HTR-8/SVneo (cell line): Measurements from ENCODE around the gene ETNK2.

Source experiments
- DNase-seq: peaks from one replicate; pipeline ENCODE4 v3.0.0; 2011; ENCODE audit warnings: low spot score, mixed read lengths; ENCODE audit not compliant: insufficient read length
- FAIRE-seq: peaks from 2 replicates; lab custom pipeline; 2011; peaks lifted over from hg19 to GRCh38; lab: Jason Lieb, UNC

ETNK2 gene

DNA sequence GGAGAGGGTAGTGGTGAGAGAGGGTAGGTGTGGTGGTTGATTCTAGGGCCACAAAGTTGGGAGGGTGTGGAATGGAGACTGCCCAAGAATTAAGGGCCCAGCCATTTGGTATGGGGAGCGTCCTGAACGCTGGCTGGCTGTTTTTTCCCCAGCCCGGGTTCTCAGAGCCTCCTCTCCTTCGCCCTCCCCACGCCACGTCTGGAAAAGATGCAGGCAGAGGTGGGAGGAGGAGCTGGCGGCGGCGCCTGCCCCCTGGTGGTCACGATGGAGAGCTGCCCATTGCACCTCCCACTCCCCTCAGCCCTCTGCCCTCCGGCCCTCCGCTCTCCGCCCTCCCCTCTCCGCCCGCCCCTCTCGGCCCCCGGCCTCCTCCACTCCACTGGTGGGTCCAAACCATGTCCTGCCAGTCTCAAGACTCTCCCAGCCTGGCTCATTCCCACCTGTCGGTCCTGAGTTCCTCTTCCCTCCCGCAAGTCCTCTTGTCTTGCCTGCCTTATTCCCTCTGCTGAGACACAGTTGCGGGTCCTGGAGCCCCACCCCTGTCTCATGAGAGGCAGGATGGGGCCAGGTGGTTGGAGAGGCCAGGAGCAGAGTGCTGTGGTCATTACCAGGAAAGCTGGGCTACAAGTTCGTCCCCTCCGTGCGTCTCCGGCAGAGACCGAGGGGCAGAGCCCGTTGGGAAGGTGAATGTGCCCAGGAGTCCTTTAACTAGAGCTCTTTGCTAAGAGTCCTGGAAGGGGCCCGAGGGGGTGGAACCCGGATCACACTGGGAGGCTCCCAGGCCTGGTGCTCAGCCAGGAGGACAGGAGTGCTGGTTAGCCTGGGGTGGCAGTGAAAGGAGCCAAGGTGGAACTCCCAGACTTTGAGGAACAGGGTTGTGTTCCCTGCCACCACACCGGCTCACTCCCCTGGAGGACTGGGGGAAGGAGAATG is 22.6 kb downstream of the ETNK2 start:
- FAIRE-seq: peak; percentile 4

DNA sequence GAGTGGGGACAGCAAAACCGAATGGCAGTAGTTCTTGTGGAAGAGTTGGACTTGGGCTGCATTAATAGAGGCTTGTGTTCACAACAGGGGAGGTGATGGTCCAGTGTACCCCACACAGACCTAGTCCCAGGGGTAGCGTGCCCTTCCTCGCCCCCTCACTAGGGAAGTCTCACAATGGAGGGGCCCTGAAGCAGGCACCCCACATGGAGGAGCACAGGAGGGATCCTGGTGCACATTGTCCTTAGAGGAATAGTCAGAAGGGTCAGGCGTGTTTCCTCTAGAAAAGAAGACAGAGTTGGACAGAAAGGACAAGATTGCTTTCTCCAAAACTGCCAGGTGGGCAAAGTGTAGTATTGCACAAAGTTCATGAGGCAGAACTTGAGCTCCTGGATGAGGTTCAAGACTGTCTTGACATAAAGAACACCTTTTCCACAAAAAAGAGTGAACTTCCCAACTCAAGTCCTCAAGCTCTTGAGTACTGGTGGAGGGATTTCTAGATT is 23.3 kb downstream of the ETNK2 start:
- no peak for DNase-seq
- no peak for FAIRE-seq

More for the DNA sequence above, 22.6 kb downstream of the ETNK2 start:
- DNase-seq: peak; percentile 79

DNA sequence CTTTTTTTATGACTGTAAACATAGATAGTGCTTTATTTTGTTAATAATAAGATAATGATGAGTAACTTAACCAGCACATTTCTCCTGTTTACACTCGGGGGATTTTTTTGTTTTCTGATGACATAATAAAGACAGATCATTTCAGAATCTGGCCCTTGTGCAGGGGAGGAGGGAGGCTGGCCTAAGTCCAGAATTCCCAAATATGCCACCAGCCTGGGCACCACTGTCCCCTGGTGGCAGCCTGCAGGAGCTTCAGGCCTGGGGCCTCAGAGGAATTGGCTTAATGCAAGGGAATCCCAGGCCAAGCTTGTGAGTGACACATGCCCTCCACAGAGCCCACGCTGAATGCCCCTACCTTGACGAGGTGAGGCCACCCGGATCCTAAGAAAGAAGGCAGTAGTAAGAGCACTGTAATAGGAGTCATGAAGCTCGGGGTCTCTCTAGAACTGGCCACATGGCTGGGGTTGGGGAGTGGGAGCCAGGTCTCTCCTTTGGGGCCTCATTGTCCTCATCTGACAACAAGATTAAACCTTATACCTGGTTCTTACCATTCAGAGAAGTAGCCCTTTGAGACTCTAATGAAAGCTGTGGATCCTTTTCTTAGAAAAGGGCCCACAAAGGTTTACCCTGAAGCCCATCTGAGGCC is 24.1 kb downstream of the ETNK2 start:
- DNase-seq (peak; percentile 84), FAIRE-seq (no peak)

DNA sequence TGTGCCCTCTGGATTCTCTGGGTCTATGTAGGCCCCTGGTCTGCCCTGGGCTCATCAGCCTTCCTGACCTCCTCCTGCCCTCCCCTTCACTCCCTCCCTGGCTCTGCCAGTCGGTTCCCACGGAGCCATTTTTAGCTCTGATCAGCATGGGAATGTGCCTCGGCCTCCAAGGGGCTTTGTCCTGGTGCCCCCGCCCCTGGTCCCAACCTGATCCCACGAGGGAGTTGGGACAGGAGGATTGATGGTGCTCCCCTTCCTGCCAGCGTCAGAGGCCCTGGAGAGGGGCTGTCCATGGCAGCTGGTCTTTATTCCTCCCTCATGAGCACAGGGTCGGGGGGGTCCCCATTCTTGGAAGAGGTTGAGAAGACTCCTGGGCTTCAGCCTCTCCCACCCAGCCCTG is 24.9 kb downstream of the ETNK2 start:
- FAIRE-seq (no peak), DNase-seq (no peak)

DNA sequence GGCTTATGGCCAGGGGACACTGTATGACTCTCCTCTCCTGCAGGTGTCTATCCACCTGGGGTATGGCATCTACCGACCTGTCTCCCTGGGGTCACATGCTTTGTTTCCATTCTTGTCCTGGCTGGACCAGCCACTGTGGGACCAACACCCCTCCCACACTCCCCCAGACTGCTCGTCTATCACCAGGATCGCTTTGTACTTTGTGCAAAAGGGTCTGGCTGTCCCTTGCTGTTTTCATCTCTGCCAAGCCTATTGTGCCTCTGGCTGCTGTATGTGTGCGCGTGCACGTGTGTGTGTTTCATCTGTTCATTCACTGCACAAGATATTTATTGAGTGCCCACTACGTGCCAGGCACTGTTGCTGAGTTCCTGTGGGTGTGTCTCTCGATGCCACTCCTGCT is 25.5 kb downstream of the ETNK2 start:
- FAIRE-seq (peak; percentile 36), DNase-seq (no peak)

DNA sequence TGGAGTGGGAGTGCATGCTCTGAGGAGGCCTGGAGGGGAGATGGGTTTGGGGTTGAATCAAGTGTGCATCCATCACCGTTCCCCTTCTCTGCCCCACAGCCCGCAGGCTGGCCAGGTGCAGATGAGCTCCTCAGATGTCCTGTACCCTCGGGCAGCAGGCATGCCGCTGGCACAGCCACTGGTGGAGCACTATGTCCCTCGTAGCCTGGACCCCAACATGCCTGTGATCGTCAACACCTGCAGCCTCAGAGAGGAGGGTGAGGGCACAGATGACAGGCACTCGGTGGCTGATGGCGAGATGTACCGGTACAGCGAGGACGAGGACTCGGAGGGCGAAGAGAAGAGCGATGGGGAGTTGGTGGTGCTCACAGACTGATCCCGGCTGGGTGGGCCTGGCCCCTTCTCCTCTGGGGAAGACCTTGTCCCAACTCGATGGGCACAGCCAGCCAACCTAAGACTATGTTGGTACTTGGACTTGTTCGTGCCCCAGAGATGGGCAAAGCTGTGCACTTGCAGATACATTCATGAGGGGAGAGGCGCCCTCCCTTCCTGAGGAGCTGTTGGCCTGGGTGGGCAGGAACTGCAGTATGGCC is 26.0 kb downstream of the ETNK2 start:
- FAIRE-seq: no peak
- no peak for DNase-seq

DNA sequence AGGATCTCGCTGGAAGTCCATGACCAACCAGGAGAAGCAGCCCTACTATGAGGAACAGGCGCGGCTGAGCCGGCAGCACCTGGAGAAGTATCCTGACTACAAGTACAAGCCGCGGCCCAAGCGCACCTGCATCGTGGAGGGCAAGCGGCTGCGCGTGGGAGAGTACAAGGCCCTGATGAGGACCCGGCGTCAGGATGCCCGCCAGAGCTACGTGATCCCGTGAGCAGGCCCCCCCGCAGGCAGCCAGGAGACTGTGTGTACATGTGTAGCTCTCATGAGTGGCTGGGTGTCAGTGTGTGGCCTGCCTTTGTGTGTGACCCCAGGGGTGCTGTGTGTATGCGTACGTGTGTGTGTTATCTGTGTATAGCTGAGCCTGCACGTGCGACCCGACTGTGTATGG is 27.2 kb downstream of the ETNK2 start:
- FAIRE-seq (no peak), DNase-seq (no peak)

DNA sequence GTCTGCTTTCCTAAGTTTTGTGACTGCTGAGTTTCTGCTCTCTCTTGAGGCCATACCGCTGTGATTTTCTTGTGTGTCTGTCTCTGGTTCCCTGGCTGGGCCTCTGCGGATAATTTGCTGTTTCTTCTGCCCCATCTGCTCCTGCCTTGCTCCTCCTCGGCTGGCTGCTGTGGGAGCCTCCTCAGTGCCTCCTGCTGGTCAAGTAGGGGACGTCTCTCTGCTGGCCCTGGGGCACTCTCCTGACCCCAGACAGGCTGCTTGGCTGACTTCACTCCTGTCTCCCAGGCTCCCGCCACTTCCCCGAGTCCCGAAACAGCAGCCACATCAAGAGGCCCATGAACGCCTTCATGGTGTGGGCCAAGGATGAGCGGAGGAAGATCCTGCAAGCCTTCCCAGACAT is 28.5 kb downstream of the ETNK2 start:
- DNase-seq (no peak), FAIRE-seq (no peak)

DNA sequence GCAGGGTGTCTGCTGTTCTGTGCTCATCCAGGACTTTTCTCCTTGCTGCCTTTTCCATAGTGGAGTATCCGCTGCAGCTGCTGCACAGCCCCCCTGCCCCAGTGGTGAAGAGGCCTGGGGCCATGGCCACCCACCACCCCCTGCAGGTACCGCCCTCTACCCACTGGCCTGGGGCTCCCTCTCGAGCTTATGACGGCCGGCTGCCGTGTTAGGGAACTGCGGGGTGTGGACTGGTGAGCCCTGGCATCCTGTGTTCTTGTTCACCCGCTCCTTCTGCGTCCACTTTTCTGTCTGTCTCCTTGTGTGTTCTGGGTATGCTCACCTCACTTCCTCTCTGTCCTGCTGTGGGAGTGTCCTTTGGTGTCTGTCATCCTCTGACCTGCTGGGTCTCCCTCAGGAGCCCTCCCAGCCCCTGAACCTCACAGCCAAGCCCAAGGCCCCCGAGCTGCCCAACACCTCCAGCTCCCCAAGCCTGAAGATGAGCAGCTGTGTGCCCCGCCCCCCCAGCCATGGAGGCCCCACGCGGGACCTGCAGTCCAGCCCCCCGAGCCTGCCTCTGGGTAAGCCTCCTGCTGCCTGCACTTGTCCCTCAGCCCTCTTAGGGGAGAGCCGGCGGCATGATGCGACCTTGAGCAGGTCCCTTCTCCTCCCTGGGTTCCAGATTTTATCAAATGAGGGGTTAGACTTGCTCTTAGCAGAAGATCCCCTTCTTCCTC is 29.8 kb downstream of the ETNK2 start:
- no peak for FAIRE-seq

DNA sequence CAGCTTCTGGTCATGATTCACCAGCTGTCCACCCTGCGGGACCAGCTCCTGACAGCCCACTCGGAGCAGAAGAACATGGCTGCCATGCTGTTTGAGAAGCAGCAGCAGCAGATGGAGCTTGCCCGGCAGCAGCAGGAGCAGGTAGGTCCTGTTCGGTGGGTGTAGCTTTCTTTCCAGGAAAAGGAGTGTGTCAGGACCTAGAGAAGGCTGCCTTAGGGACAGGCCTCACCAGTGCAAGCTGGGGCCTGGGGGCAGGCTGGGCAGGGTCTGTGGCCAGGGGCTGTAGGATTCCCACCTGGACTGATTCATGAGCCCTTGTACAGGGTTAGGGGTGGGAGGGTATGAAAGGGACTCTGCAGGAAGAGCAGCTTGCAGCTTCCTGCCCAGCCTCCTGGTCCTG is 35.3 kb downstream of the ETNK2 start:
- FAIRE-seq: no peak
- no peak for DNase-seq

More for the DNA sequence above, 29.8 kb downstream of the ETNK2 start:
- DNase-seq: no peak

DNA sequence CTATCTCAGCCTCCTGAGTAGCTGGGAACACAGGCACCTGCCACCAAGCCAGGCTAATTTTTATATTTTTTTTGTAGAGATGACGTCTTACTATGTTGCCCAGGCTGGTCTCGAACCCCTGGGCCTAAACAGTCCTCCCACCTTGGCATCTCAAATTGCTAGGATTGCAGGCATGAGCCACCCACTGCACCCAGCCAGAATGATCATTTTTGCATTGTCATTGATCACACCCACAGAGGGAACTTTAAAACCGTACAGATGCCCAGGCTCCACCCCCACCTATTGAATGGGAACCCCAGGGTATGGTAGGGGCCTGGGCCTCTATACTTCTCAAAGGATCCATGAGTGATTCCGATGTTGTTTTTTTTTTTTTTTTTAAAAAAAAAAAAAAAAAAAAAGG is 36.7 kb downstream of the ETNK2 start:
- DNase-seq (no peak), FAIRE-seq (no peak)

DNA sequence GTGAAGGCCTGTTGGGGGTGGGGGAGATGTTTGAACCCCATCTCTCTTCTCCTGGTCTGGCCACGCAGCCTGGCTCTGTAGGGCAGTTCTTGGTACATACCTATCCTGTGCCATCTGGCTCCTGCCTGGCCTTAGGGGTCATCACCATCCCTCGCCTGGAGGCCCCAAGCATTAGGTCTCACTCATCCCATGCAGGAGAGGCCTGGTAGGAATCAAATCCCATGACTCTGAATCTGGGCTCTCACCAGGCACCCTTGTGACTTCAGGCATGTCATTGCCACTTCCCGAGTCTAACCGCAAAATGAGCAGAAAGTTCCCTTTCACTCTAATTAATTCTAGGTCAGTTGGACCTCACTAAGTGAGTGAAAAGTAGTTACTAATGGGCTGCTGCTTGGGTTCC is 37.2 kb downstream of the ETNK2 start:
- FAIRE-seq (no peak), DNase-seq (no peak)

DNA sequence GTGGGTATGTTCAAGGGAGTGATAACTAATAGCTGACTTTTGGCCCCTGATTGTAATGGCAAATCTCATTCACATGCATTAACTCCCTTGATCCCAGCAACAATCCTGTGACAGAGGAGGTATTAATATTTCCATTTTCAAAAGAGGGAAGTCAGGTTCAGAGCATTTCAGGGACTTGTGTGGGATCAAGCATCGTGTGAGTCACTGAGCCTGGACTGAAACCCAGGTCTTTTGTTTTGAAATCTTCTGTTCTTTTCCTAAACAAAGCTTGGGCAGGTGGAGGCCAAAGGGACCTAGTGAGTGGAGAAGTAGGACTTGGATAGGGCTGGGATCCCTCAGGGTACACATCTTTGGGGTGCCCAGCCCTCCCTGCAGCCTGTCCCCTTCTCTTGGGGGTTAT is 37.9 kb downstream of the ETNK2 start:
- DNase-seq (no peak), FAIRE-seq (no peak)

DNA sequence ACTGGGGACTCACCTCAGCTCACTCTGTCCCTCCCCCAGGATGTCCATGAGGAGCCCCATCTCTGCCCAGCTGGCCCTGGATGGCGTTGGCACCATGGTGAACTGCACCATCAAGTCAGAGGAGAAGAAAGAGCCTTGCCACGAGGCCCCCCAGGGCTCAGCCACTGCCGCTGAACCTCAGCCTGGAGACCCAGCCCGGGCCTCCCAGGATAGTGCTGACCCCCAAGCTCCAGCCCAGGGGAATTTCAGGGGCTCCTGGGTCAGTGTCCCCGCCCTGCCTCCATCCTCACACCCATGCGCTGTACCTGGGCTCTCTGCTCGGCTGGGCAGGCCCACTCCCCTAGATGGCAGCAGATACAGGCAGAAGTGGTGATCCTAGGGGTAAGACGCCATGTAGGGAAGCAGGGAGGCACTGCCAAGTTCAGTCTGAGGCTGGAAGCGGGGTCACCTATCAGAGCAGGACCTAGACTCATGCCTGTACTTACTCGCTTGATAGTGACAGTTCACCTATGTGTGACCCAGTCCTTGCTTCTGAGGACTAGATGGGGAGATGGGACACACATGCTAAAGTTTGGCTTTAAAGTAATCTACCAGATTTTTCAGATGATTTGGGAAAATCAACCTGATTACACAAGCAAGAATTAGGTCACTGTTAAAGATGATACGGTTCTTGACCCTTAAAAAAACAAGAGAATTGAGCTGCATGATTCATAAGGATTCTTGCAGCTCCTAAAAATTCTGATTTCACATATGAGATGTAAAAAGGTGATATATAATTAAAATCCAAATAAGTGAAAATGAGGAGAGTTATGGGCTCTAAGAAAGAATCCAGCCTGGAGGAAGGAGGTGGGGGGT is 38.7 kb downstream of the ETNK2 start:
- DNase-seq: no peak
- no peak for FAIRE-seq

DNA sequence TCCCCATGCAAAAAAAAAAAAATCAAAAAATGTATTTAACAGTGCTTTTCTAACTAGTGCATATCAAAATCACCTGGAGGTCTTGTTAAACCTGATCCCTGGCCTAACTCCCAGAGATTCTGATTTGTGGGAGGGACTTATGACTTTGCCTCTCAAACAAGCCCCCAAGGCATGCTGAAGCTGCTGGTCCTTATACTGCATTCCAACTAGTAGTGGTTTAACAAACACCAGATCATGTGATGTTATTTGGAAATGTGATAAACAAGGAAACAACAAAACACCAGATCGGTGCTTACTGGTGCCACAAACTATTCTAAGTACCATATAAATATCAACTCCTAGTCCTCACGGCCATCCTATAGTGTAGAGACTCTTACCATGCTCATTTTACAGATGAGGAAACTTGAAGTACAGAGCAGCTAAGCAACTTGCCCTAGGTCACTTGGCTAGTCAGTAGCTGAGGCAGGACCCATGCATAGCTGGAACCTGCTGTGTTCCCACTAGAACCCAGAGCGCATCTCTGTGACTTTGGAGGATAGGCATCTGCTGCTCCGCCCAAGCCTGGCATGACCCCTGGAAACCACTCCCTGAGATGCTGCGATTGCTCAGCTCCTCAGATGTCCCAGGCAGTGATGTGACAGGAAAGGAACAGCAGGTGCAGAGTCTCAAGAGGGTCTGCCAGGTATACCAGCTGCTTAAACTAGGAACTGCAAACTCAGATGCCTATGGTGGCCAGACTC is 40.8 kb downstream of the ETNK2 start:
- FAIRE-seq (no peak), DNase-seq (no peak)

DNA sequence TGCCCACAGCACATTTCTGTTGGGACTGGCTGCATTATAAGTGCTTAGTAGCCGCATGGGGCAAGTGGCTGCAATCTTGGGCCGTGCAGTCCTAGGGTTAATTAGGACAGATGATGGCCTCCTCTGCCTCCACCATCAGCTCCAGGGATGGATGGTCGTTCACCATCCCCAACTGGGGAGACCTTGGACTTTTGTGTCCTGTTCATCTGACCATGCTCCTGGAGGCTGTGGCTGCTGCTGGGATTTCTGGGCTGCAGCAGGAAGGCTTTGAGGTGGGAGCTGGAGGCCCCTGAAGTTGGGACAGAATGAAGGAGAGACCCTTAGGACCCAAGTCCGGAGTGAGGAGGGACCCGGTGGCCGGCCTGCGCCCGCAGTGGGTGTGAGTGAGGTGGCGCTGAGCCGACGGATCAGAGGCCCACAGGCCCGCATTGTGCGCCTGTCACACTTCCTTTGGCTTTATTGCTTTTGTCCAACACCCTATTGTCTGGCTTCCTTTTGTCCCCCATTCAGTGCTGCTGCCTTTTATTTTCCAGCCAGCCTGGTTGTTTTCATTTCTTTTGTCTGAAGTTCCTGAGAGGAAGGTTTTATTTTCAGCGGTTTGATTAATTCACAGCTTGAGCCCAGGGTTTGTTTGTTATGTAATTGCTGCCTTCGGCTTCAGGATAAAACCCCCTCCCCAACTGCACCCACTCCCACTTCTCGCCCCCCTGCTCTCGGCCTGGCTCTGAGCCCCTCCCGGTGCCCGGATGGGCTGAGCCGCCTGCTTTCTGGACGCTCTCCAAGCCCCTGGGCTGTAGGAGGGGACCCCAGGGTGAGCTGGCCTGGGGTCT is 43.3 kb downstream of the ETNK2 start:
- FAIRE-seq (no peak), DNase-seq (no peak)

DNA sequence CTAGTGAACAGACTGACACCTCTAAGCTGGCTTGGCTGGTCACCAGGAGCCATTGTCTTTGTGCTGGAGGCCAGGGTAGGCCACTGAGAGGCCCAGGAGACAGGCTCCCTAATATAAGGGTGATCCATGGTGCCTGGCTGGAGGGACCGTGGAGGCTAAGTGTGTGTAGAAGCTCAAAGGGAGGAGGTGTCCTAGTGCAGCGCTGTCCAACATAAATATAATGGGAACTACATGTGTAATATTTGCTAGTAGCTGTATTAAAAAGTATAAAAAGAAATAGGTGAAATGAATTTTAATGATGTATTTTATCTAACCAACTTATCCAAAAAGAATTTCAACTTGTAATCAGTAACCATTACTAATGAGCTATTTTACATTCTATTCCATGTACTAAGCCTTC is 44.0 kb downstream of the ETNK2 start:
- no peak for DNase-seq
- no peak for FAIRE-seq

DNA sequence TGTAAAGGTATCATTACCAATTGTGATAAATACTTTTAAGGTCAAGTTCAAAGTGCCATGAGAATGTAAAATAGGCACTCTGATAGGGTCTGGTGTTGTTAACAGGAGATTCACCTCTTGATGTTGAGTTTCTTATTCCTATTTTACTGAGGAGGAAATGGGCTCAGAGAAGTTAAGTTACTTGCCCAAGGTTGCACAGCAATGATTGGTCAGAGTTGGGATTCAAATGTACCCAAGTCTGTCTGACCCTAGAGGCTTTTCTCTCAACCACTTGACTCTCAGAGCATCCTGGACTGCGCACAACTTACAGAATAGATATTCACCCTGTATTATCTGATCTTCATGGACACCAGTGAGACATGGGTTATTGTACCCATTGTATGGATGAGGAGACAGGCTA is 45.0 kb downstream of the ETNK2 start:
- FAIRE-seq (no peak), DNase-seq (no peak)
